ENCODE measurements around the gene CHD8. TPM values are rescaled to one million over a fixed set of nuclear protein-coding genes. Genes with fewer than 3 reads are reported as not detected.

CHD8 gene
- total RNA-seq, 1 experiment from 2014 or later, result 135 TPM

DNA sequence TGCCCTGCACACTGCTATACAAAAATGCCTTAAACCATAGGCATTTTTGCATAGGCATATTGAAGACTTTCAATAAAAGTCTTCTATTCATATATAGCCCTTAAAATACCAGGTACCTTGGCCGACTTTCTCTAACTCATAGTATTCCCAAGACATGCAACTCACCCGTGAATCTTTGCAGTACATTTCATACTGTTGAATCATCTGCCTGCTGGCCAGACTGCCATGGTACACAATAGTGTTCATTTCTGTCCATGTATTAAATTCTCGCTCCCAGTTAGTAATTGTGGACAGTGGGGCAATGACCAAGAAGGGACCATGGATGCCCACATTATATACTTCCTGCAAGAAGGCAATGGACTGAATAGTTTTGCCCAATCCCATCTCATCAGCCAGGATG, 47.8 kb downstream of the CHD8 start:
- Mint-ChIP-seq H3K4me1 (no peaks in the 10 kb centered on the region), H3K4me3 (no peak overlapping the region), H3K36me3 (ENCODE audit: insufficient read depth in 1 of 3, low read depth in 3 of 3) (peaks cover 50 to 96% (median 86%) of the 10 kb centered on the region in 3 experiments; a peak in 6 of 7 replicates), H3K27ac (no peak overlapping the region), H3K9me3 (no peaks in the 10 kb centered on the region), H3K27me3 (ENCODE audit: low read depth) (no peaks in the 10 kb centered on the region)
- H3K23me2 ChIP-seq (ENCODE audit: insufficient read length, low read depth, low read length, poor library complexity, severe bottlenecking), result no peaks in the 10 kb centered on the region
- TF ChIP-seq, protein P1, sequence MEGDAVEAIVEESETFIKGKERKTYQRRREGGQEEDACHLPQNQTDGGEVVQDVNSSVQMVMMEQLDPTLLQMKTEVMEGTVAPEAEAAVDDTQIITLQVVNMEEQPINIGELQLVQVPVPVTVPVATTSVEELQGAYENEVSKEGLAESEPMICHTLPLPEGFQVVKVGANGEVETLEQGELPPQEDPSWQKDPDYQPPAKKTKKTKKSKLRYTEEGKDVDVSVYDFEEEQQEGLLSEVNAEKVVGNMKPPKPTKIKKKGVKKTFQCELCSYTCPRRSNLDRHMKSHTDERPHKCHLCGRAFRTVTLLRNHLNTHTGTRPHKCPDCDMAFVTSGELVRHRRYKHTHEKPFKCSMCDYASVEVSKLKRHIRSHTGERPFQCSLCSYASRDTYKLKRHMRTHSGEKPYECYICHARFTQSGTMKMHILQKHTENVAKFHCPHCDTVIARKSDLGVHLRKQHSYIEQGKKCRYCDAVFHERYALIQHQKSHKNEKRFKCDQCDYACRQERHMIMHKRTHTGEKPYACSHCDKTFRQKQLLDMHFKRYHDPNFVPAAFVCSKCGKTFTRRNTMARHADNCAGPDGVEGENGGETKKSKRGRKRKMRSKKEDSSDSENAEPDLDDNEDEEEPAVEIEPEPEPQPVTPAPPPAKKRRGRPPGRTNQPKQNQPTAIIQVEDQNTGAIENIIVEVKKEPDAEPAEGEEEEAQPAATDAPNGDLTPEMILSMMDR (conservative IDR thresholded peaks at IDR 0.05), result no peak
- H3K4me1 ChIP-seq (ENCODE audit: insufficient read depth, low read length), result no peaks in the 10 kb centered on the region
- no peaks in the 10 kb centered on the region for H4K20me1 ChIP-seq (ENCODE audit: control insufficient read depth, insufficient read depth, insufficient read length)
- no peak overlapping the region for H3K23ac ChIP-seq (ENCODE audit: insufficient read length, low read depth, low read length)
- H3T11ph ChIP-seq (ENCODE audit: low read length), result no peak overlapping the region
- no peak for DNase-seq
- H2BK5ac ChIP-seq (ENCODE audit: insufficient read length, low read length), result no peak overlapping the region
- no peak overlapping the region for H3K18ac ChIP-seq (ENCODE audit: insufficient read length, low read depth, low read length)
- no peaks in the 10 kb centered on the region for H3K9me3 ChIP-seq (ENCODE audit: control insufficient read depth, low read depth, low read length)
- H2AK5ac ChIP-seq (ENCODE audit: insufficient read length, low read length), result no peak overlapping the region
- H2AFZ ChIP-seq (ENCODE audit: low read length), result no peak overlapping the region
- H3K4ac ChIP-seq (ENCODE audit: low read depth, low read length), result no peak overlapping the region
- no peak overlapping the region for H4K8ac ChIP-seq (replicated peaks; ENCODE audit: insufficient read length, low read depth, low read length)
- WGBS (ENCODE audit: extremely low coverage, insufficient read length, low lambda C conversion rate), result no CpG with 5 or more reads among the region's 3 CpGs
- H2BK12ac ChIP-seq (ENCODE audit: insufficient read length, low read depth, low read length), result no peak overlapping the region
- no peak overlapping the region for H4K91ac ChIP-seq (ENCODE audit: insufficient read length, low read depth, low read length)
- H3K14ac ChIP-seq (ENCODE audit: insufficient read depth, low read length), result no peak overlapping the region
- no peaks in the 10 kb centered on the region for H3K27me3 ChIP-seq (ENCODE audit: insufficient read depth, low read length)
- no peak overlapping the region for H3K56ac ChIP-seq (ENCODE audit: insufficient read length, low read depth, low read length)
- H2BK120ac ChIP-seq (ENCODE audit: low read depth, low read length, poor library complexity, severe bottlenecking), result no peak overlapping the region
- H3K79me2 ChIP-seq (ENCODE audit: insufficient read depth, low read length), result no peaks in the 10 kb centered on the region
- no peak overlapping the region for H2BK20ac ChIP-seq (ENCODE audit: low read depth, low read length, poor library complexity, severe bottlenecking)
- no peaks in the 10 kb centered on the region for H3K79me1 ChIP-seq (ENCODE audit: insufficient read depth, low read depth, low read length, poor library complexity, severe bottlenecking)
- no peak overlapping the region for H4K5ac ChIP-seq (ENCODE audit: insufficient read length, low read depth, low read length)
- no peak overlapping the region for H3K27ac ChIP-seq (ENCODE audit: insufficient read length, low read depth, low read length)
- no peak overlapping the region for H3K9ac ChIP-seq (ENCODE audit: extremely low read depth, insufficient read length, low read length)
- H2BK15ac ChIP-seq (ENCODE audit: low read depth, low read length), result no peak overlapping the region
- H3K4me2 ChIP-seq (ENCODE audit: insufficient read depth, insufficient read length, low read length), result no peak overlapping the region
